ENCODE results near the gene ZNF791. TPM values are rescaled to one million over a fixed set of nuclear protein-coding genes. Genes with fewer than 3 reads are reported as not detected.

Gene ZNF791
- total RNA-seq, 1 experiment from 2014 or later = 26.0 TPM

DNA sequence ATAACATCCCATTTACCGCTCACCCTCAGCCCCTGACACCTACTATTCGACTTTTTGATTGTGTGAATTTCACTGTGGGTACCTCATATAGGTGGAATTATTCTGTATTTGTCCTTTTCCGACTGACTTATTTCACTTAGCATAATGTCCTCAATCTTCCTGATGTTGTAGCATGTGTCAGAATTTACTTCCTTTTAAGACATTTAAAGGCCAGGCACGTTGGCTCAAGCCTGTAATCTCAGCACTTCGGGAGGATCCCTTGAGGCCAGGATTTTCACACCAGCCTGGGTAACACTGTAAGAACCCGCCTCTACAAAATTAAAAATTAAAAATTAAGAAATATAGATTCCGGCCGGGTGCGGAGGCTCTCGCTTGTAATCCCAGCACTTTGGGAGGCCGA lies 13.1 kb upstream of the ZNF791 start:
- Histone ChIP-seq H3K27me3 (replicated peaks; ENCODE audit: insufficient read depth, low read depth, low read length, poor library complexity) (no peaks in the 10 kb centered on the region), H3K9me3 (ENCODE audit: low read depth, low read length, poor library complexity, severe bottlenecking) (no peaks in the 10 kb centered on the region), H3K27ac (ENCODE audit: low read depth, low read length, poor library complexity, severe bottlenecking) (no peak overlapping the region), H3K4me1 (ENCODE audit: insufficient read depth, low read length, poor library complexity, severe bottlenecking) (no peaks in the 10 kb centered on the region), H3K4me3 (ENCODE audit: low read depth, low read length, poor library complexity, severe bottlenecking) (no peak overlapping the region), H3K36me3 (ENCODE audit: insufficient read depth, low read length, poor library complexity, severe bottlenecking) (no peaks in the 10 kb centered on the region)
- POLR2A ChIA-PET (ENCODE audit: low non-redundant PET) = no interaction called here
- no TSS peak for BruUV-seq (replicated peaks)
- intact Hi-C loops (cut with micrococcal nuclease; ENCODE audit: unreplicated experiment) = no loop called here
- CTCF ChIA-PET = no interaction called here
- no peak for DNase-seq (ENCODE audit: low spot score)
- no peak for TF ChIP-seq EZH2 (IDR thresholded peaks at IDR 0.05; ENCODE audit: borderline replicate concordance, low read depth, low read length, poor library complexity, severe bottlenecking)
- TF ChIP-seq, protein P1, sequence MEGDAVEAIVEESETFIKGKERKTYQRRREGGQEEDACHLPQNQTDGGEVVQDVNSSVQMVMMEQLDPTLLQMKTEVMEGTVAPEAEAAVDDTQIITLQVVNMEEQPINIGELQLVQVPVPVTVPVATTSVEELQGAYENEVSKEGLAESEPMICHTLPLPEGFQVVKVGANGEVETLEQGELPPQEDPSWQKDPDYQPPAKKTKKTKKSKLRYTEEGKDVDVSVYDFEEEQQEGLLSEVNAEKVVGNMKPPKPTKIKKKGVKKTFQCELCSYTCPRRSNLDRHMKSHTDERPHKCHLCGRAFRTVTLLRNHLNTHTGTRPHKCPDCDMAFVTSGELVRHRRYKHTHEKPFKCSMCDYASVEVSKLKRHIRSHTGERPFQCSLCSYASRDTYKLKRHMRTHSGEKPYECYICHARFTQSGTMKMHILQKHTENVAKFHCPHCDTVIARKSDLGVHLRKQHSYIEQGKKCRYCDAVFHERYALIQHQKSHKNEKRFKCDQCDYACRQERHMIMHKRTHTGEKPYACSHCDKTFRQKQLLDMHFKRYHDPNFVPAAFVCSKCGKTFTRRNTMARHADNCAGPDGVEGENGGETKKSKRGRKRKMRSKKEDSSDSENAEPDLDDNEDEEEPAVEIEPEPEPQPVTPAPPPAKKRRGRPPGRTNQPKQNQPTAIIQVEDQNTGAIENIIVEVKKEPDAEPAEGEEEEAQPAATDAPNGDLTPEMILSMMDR (conservative IDR thresholded peaks at IDR 0.05; ENCODE audit: low read depth, low read length) = no peak

DNA sequence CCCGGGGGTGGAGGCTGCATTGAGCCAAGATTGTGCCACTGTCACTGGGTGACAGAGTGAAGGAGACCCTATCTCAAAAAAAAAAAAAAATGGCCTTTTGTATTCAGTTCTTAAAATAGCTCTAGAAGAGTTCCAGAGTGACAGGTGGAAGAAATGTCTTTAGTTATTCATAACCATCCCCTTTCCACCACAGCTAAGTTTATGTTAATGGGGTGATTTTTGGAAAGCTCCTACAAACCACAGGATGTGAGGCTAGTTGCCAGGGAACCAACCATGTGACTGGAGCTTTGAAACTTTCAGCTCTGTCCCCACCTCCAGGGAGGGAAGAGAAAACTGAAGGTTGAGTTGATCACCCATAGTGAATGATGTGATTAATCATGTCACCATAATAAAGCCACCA lies 7.0 kb upstream of the ZNF791 start:
- BruUV-seq (replicated peaks) = no TSS peak

DNA sequence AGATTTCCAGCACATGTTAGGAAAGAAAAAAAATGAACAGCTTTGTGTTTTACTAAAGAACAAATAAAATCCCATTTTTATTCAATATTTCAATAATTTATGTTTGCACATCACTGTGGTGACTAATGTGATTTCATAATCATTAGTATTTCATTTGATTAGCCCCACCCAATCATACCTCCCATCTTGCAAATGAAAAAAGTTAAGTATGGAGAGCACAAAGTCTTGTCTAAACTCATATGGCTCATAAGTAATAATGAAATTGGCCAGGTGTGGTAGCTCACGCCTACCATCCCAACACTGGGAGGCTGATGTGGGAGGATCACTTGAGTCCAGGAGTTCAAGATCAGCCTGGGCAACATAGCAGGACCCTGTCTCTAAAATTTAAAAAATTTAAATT lies 3.9 kb upstream of the ZNF791 start:
- Histone ChIP-seq H3K4me1 (ENCODE audit: insufficient read depth, low read length, poor library complexity, severe bottlenecking) (no peaks in the 10 kb centered on the region), H3K36me3 (ENCODE audit: insufficient read depth, low read length, poor library complexity, severe bottlenecking) (peaks cover under 1% of the 10 kb centered on the region), H3K27ac (ENCODE audit: low read depth, low read length, poor library complexity, severe bottlenecking) (no peak overlapping the region), H3K4me3 (ENCODE audit: low read depth, low read length, poor library complexity, severe bottlenecking) (no peak overlapping the region), H3K9me3 (ENCODE audit: low read depth, low read length, poor library complexity, severe bottlenecking) (no peaks in the 10 kb centered on the region), H3K27me3 (replicated peaks; ENCODE audit: insufficient read depth, low read depth, low read length, poor library complexity) (no peaks in the 10 kb centered on the region)
- BruUV-seq (replicated peaks) = no TSS peak
- intact Hi-C loops (cut with micrococcal nuclease; ENCODE audit: unreplicated experiment) = no loop called here
- TF ChIP-seq, protein P1 (conservative IDR thresholded peaks at IDR 0.05; ENCODE audit: low read depth, low read length) = no peak
- TF ChIP-seq EZH2 (IDR thresholded peaks at IDR 0.05; ENCODE audit: borderline replicate concordance, low read depth, low read length, poor library complexity, severe bottlenecking) = no peak
- no peak for DNase-seq (ENCODE audit: low spot score)
- ChIA-PET POLR2A (ENCODE audit: low non-redundant PET) (no interaction called here), CTCF (no interaction called here)

More for the DNA sequence above, 7.0 kb upstream of the ZNF791 start:
- Histone ChIP-seq H3K27ac (ENCODE audit: low read depth, low read length, poor library complexity, severe bottlenecking) (no peak overlapping the region), H3K27me3 (replicated peaks; ENCODE audit: insufficient read depth, low read depth, low read length, poor library complexity) (no peaks in the 10 kb centered on the region), H3K4me3 (ENCODE audit: low read depth, low read length, poor library complexity, severe bottlenecking) (no peak overlapping the region), H3K9me3 (ENCODE audit: low read depth, low read length, poor library complexity, severe bottlenecking) (no peaks in the 10 kb centered on the region), H3K36me3 (ENCODE audit: insufficient read depth, low read length, poor library complexity, severe bottlenecking) (no peaks in the 10 kb centered on the region), H3K4me1 (ENCODE audit: insufficient read depth, low read length, poor library complexity, severe bottlenecking) (no peaks in the 10 kb centered on the region)
- TF ChIP-seq, protein P1 (conservative IDR thresholded peaks at IDR 0.05; ENCODE audit: low read depth, low read length) = no peak
- TF ChIP-seq EZH2 (IDR thresholded peaks at IDR 0.05; ENCODE audit: borderline replicate concordance, low read depth, low read length, poor library complexity, severe bottlenecking) = no peak
- intact Hi-C loops (cut with micrococcal nuclease; ENCODE audit: unreplicated experiment) = no loop called here
- ChIA-PET POLR2A (ENCODE audit: low non-redundant PET) (no interaction called here), CTCF (no interaction called here)
- DNase-seq (ENCODE audit: low spot score) = peak; percentile 22

Data from A673 (cell line).